ENCODE data around the gene SCRN2.

DNA sequence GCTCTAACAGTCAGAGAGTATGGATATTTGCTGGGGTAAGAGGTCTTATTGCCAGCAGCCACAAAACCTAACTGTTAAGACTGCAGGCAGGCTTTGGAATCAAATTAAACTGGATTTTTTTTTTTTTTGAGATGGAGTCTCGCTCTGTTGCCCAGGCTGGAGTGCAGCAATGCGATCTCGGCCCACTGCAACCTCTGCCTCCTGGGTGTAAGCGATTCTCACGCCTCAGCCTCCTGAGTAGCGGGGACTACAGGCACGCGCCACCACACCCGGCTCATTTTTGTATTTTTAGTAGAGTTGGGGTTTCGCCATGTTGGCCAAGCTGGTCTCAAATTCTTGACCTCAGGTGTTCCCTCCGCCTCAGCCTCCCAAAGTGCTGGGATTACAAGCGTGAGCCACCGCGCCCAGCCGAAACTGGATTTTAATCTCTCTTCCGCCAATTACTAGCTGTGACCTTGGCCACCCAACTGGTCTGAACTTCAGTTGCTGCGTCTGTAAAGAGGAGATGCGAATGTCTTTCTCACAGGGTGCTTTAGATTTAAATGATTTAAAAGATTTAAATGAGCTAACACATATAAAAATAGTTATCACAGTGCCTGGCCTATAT is 10.6 kb downstream of the SCRN2 start:
- TF ChIP-seq, protein P1, sequence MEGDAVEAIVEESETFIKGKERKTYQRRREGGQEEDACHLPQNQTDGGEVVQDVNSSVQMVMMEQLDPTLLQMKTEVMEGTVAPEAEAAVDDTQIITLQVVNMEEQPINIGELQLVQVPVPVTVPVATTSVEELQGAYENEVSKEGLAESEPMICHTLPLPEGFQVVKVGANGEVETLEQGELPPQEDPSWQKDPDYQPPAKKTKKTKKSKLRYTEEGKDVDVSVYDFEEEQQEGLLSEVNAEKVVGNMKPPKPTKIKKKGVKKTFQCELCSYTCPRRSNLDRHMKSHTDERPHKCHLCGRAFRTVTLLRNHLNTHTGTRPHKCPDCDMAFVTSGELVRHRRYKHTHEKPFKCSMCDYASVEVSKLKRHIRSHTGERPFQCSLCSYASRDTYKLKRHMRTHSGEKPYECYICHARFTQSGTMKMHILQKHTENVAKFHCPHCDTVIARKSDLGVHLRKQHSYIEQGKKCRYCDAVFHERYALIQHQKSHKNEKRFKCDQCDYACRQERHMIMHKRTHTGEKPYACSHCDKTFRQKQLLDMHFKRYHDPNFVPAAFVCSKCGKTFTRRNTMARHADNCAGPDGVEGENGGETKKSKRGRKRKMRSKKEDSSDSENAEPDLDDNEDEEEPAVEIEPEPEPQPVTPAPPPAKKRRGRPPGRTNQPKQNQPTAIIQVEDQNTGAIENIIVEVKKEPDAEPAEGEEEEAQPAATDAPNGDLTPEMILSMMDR (IDR thresholded peaks at IDR 0.05 in 4 of 5, conservative IDR thresholded peaks at IDR 0.05 in 1 of 5), result no peak
- TF ChIP-seq POLR2A (IDR thresholded peaks at IDR 0.05), result no peak
